Choroid plexus epithelial cell (primary cell): ENCODE data around the gene GOLGA6L10.

Experiments
- DNase-seq: peaks from one replicate; pipeline ENCODE4 v3.0.0-alpha.2; 2010; ENCODE audit warnings: low read depth
- H3K4me3 ChIP-seq: 2 replicates; pipeline ENCODE4 v1.5.1; 2011; ENCODE audit warnings: low read depth, mild to moderate bottlenecking, control low read depth, low read length, moderate library complexity
- TF ChIP-seq, protein P1 (sequence below): conservative IDR thresholded peaks from 2 replicates; pipeline ENCODE4 v1.5.1; 2011; ENCODE audit warnings: low read depth, mild to moderate bottlenecking, control low read depth, inconsistent platforms, low read length, moderate library complexity

The GOLGA6L10 gene

DNA sequence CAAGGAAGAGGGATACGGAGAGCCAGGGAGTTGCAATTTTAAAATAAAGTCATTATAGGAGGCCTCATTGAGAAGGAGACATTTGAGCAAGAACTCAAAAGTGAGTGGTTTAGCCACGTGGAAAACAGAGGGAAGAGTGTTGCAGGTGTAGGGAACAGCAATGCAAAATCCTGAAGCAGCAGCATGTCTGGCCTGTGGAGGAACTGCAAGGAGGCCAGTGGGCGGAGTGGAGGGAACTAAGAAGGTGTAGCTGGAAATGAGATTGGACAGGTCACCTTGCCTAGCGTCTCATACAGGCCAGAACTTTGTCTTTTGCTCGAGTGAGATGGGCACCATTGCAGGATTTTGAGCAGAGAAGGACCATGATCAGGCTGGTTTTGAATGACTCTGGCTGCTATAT, 51.7 kb downstream of the GOLGA6L10 start:
- TF ChIP-seq, protein P1, sequence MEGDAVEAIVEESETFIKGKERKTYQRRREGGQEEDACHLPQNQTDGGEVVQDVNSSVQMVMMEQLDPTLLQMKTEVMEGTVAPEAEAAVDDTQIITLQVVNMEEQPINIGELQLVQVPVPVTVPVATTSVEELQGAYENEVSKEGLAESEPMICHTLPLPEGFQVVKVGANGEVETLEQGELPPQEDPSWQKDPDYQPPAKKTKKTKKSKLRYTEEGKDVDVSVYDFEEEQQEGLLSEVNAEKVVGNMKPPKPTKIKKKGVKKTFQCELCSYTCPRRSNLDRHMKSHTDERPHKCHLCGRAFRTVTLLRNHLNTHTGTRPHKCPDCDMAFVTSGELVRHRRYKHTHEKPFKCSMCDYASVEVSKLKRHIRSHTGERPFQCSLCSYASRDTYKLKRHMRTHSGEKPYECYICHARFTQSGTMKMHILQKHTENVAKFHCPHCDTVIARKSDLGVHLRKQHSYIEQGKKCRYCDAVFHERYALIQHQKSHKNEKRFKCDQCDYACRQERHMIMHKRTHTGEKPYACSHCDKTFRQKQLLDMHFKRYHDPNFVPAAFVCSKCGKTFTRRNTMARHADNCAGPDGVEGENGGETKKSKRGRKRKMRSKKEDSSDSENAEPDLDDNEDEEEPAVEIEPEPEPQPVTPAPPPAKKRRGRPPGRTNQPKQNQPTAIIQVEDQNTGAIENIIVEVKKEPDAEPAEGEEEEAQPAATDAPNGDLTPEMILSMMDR, result no peak
- no peak for DNase-seq
- H3K4me3 ChIP-seq, result no peak overlapping the region

DNA sequence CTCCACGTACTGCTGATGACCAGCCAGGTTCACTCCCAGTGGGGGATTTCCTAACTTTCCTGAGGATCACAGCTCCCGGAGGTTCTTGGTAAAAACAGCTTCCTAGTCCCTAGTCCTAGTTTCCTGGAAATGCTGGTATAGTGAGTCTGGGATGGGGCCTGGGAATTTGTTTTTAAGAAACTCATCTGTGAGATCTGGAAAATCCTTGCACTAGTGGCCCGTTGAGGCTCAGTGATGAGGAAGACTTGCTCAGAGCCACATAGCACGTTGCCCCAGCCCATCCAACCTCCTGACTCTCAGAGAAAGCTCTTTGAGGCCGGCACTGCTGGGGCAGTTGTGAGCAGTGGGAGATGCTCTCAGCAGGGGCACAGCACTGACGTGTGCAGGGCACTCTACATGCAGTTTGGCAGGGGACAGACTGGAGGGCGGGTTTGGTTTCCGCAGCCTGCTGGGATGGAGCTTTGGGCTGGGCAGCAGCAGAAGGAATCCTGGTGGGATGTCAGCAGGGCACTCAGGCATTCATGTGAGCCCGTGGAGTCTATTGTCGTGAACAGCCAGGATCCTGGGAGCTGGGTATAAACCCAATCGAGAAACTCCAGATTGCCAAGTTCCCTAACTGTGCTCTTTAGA, 55.1 kb downstream of the GOLGA6L10 start:
- no peak for DNase-seq
- no peak overlapping the region for H3K4me3 ChIP-seq
- TF ChIP-seq, protein P1, result no peak

DNA sequence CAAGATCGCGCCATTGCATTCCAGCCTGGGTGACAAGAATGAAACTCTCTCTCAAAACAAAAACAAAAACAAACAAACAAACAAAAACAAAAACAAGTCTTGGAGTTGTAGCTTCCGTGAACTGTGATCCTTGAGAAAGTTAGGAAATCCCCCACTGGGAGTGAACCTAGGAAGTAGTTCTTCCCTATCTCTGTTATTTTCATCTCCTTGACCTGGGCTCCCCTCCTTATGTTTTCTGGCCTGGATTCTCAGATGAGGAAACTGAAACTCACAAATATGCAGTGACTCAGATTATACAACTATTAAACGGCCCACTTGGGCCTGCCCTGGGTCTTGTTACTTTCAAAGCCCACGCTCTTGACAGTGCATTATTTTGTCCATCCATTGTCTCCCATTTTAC, 57.0 kb downstream of the GOLGA6L10 start:
- H3K4me3 ChIP-seq, result no peak overlapping the region
- TF ChIP-seq, protein P1, result no peak
- DNase-seq, result no peak
